GM12873 (cell line): Measurements from ENCODE around the gene TBL1Y.

Experiments
- CTCF ChIP-seq: IDR thresholded peaks from 2 replicates; pipeline ENCODE4 v1.5.1; 2012; ENCODE audit warnings: low read depth, mild to moderate bottlenecking, moderate library complexity, low read length, control low read depth; ENCODE audit not compliant: insufficient read depth; ENCODE audit errors: missing control alignments

TBL1Y gene

GRCh38 chrY:7092836-7093235 lies 182.3 kb downstream of the TBL1Y start:
- TF ChIP-seq CTCF, result no peak

- TF ChIP-seq CTCF, result no peak
These were observed 183.9 kb downstream of the TBL1Y start for GRCh38 chrY:7094365-7094764.

GRCh38 chrY:7097021-7097420 lies 186.5 kb downstream of the TBL1Y start:
- TF ChIP-seq CTCF, result no peak

- no peak for TF ChIP-seq CTCF
These were observed 189.2 kb downstream of the TBL1Y start for GRCh38 chrY:7099742-7100141.

- TF ChIP-seq CTCF, result no peak
These were observed 192.2 kb downstream of the TBL1Y start for GRCh38 chrY:7102680-7103079.

- no peak for TF ChIP-seq CTCF
These were observed 196.7 kb downstream of the TBL1Y start for GRCh38 chrY:7107179-7107578.

GRCh38 chrY:7110086-7110485 lies 199.6 kb downstream of the TBL1Y start:
- TF ChIP-seq CTCF, result no peak
